ENCODE measurements around the gene SEZ6L. TPM values are rescaled to one million over a fixed set of nuclear protein-coding genes. Genes with fewer than 3 reads are reported as not detected.

SEZ6L gene
- total RNA-seq, 4 donors from 2014 or later = 0.26 to 2.6 TPM; not detected in 2

DNA sequence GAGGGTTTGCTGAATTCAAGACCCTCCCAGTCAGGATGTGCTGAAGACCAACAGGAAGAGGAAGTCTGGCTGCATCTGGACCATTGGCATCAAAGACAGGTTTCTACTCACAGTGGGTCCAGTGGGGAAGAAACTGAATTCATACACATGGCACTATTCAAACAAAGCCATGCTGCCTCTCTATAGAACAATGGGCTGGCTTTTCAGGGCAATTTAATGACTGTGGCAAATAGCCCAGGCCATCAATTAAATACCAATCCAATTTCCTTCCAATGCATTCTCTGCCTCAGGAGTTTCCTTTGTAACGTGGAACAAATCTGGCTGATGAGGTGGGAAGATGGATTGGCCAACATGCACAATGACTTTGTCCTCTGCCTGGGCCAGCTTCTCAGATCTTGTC, 98.6 kb downstream of the SEZ6L start:
- no peak for DNase-seq
- H3K4me3 ChIP-seq = no peak overlapping the region
- TF ChIP-seq, protein P1, sequence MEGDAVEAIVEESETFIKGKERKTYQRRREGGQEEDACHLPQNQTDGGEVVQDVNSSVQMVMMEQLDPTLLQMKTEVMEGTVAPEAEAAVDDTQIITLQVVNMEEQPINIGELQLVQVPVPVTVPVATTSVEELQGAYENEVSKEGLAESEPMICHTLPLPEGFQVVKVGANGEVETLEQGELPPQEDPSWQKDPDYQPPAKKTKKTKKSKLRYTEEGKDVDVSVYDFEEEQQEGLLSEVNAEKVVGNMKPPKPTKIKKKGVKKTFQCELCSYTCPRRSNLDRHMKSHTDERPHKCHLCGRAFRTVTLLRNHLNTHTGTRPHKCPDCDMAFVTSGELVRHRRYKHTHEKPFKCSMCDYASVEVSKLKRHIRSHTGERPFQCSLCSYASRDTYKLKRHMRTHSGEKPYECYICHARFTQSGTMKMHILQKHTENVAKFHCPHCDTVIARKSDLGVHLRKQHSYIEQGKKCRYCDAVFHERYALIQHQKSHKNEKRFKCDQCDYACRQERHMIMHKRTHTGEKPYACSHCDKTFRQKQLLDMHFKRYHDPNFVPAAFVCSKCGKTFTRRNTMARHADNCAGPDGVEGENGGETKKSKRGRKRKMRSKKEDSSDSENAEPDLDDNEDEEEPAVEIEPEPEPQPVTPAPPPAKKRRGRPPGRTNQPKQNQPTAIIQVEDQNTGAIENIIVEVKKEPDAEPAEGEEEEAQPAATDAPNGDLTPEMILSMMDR (IDR thresholded peaks at IDR 0.05) = no peak
- H3K27me3 ChIP-seq = no peaks in the 10 kb centered on the region
- H3K9me3 ChIP-seq = no peaks in the 10 kb centered on the region
- no peak overlapping the region for H3K27ac ChIP-seq
- no peaks in the 10 kb centered on the region for H3K36me3 ChIP-seq
- intact Hi-C loops (cut with DNase I; ENCODE audit: low total_unique reads) = no loop called here
- H3K4me1 ChIP-seq = no peaks in the 10 kb centered on the region

DNA sequence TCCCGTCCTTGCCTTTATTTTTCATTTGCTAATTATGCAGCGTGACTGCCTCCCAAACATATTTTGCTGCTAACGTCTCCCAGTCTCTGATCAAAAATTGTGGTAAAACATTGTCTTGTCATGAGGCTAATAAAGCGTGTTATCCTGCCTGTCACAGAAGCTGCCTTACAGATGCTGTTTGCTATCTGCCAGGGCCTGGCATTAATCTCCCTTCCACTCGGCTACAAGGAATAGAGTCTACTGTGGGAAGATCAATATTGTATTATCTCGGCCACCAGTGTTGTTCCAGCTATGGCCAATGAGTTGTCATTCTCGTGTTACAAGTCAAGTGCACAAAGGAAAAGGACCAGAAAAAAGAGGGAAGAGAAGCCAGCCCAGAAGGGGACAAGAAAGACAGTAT, 100.3 kb downstream of the SEZ6L start:
- no peak overlapping the region for H3K27ac ChIP-seq
- DNase-seq = no peak
- H3K9me3 ChIP-seq = no peaks in the 10 kb centered on the region
- intact Hi-C loops (cut with DNase I; ENCODE audit: low total_unique reads) = no loop called here
- H3K36me3 ChIP-seq = no peaks in the 10 kb centered on the region
- H3K4me1 ChIP-seq = no peaks in the 10 kb centered on the region
- no peaks in the 10 kb centered on the region for H3K27me3 ChIP-seq
- TF ChIP-seq, protein P1 (IDR thresholded peaks at IDR 0.05) = no peak
- TF ChIP-seq POLR2A (IDR thresholded peaks at IDR 0.05) = no peak
- no peak overlapping the region for H3K4me3 ChIP-seq

DNA sequence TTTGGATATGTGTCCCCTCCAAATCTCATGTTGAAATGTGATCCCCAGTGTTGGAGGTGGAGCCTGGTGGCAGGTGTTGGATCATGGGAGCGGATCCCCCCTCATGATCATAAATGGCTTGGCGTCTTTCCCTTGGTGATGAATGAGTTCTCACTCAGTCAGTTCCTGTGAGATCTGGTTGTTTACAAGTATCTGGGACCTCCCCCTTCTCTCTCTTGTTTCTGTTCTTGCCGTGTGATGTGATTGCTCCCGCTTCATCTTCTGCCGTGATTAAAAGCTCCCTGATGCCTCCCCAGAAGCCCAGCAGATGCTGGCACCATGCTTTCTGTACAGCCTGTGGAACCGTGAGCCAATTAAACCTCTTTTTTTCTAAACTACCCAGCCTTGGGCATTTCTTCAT, 102.2 kb downstream of the SEZ6L start:
- no peak overlapping the region for H3K27ac ChIP-seq
- H3K4me1 ChIP-seq = no peaks in the 10 kb centered on the region
- H3K9me3 ChIP-seq = no peaks in the 10 kb centered on the region
- no peaks in the 10 kb centered on the region for H3K27me3 ChIP-seq
- H3K4me3 ChIP-seq = no peak overlapping the region
- intact Hi-C loops (cut with DNase I; ENCODE audit: low total_unique reads) = no loop called here
- DNase-seq = no peak
- TF ChIP-seq, protein P1 (IDR thresholded peaks at IDR 0.05) = no peak
- TF ChIP-seq POLR2A (IDR thresholded peaks at IDR 0.05) = no peak
- H3K36me3 ChIP-seq = no peaks in the 10 kb centered on the region

DNA sequence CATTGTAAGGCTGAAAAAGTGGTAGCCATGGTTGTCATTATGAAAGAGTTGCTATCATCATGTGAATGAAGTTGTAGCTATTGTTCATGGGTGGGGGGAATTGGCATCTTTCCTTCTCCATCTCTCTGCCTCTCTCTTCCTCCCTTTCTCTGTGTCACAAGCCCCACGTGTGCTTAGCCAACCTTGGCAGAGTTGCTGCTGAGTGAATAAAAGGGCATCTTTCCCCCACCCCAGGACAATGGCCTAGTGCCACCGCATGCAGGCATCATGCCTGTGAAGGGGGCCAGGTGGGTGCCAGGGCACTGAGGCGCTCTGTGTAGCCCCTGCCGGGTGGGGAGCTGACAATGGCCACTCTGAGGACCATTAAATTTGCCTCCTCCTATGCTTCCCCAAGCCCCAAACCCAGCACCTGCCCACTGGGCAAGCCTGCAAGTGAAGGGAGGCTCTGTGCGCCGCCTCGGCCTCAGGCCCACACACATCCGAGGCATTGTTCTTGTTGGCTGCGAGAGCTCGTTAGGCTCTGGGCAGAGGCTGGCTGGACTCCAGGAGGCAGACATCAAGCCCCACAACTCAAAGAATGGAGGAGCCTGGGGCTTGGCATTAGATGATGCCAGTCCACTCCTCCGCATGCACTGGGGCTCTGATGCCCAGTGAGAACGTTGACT, 103.9 kb downstream of the SEZ6L start:
- H3K4me3 ChIP-seq = no peak overlapping the region
- TF ChIP-seq, protein P1 (IDR thresholded peaks at IDR 0.05) = no peak
- TF ChIP-seq POLR2A (IDR thresholded peaks at IDR 0.05) = no peak

DNA sequence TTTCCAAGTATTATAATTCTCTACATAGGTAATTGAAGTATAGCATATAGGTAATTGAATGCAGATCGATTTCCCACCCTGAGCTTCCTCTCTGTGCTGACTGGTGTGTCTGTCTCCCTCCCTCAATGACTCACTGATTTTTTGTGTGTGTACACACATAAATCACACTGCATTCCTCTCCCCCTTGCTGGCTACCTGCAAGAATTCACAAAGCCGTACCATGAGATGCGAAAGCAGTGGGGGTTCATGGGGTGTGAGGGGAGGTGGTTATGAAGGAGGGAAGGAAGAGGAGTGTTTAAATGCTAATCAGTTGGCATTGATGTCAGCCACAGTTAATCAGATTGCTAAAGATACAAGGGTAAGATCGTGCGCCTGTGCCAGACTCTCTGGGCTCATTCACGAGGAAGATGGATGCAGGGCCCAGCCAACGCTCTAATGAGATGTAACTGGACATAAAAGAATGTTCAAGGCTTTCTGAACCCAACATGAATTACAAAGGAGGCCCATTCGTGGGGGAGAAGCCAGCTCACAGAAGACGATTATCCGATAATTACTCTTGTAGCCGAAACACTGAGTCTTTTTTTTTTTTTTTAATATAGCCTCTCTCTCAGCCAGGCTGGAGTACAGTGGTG, 107.4 kb downstream of the SEZ6L start:
- Histone ChIP-seq H3K4me3 (no peak overlapping the region), H3K4me1 (no peaks in the 10 kb centered on the region), H3K36me3 (no peaks in the 10 kb centered on the region), H3K27ac (no peak overlapping the region), H3K9me3 (no peaks in the 10 kb centered on the region), H3K27me3 (no peaks in the 10 kb centered on the region)
- TF ChIP-seq POLR2A (IDR thresholded peaks at IDR 0.05) = no peak
- TF ChIP-seq, protein P1 (IDR thresholded peaks at IDR 0.05) = no peak
- no peak for DNase-seq
- intact Hi-C loops (cut with DNase I; ENCODE audit: low total_unique reads) = no loop called here

More for the DNA sequence above, 103.9 kb downstream of the SEZ6L start:
- H3K36me3 ChIP-seq = no peaks in the 10 kb centered on the region
- H3K4me1 ChIP-seq = no peaks in the 10 kb centered on the region
- intact Hi-C loops (cut with DNase I; ENCODE audit: low total_unique reads) = no loop called here
- no peaks in the 10 kb centered on the region for H3K9me3 ChIP-seq
- no peaks in the 10 kb centered on the region for H3K27me3 ChIP-seq
- no peak overlapping the region for H3K27ac ChIP-seq
- DNase-seq = no peak
